ENCODE results near the gene PUS1. TPM values are rescaled to one million over a fixed set of nuclear protein-coding genes. Genes with fewer than 3 reads are reported as not detected.

PUS1 gene
- total RNA-seq, 1 donor from 2014 or later, result 19.9 TPM

GRCh38 chr12:131910302-131911027, 18.6 kb upstream of the PUS1 start:
- H3K27me3 ChIP-seq, result no peaks in the 10 kb centered on the region
- H3K4me1 ChIP-seq, result peaks cover 9% of the 10 kb centered on the region
- peaks cover 64% of the 10 kb centered on the region for H3K36me3 ChIP-seq
- TF ChIP-seq, protein P1, sequence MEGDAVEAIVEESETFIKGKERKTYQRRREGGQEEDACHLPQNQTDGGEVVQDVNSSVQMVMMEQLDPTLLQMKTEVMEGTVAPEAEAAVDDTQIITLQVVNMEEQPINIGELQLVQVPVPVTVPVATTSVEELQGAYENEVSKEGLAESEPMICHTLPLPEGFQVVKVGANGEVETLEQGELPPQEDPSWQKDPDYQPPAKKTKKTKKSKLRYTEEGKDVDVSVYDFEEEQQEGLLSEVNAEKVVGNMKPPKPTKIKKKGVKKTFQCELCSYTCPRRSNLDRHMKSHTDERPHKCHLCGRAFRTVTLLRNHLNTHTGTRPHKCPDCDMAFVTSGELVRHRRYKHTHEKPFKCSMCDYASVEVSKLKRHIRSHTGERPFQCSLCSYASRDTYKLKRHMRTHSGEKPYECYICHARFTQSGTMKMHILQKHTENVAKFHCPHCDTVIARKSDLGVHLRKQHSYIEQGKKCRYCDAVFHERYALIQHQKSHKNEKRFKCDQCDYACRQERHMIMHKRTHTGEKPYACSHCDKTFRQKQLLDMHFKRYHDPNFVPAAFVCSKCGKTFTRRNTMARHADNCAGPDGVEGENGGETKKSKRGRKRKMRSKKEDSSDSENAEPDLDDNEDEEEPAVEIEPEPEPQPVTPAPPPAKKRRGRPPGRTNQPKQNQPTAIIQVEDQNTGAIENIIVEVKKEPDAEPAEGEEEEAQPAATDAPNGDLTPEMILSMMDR (IDR thresholded peaks at IDR 0.05), result no peak
- no peak for DNase-seq
- H3K27ac ChIP-seq, result no peak overlapping the region
- no peaks in the 10 kb centered on the region for H3K9me3 ChIP-seq
- intact Hi-C loops (cut with DNase I), result no loop called here
- no peak overlapping the region for H3K4me3 ChIP-seq
- no peak for ATAC-seq

- Histone ChIP-seq H3K27ac (no peak overlapping the region), H3K4me1 (peaks cover 9% of the 10 kb centered on the region), H3K9me3 (no peaks in the 10 kb centered on the region), H3K36me3 (peaks cover 69% of the 10 kb centered on the region), H3K4me3 (no peak overlapping the region), H3K27me3 (no peaks in the 10 kb centered on the region)
- ATAC-seq (no peak), DNase-seq (no peak)
- intact Hi-C loops (cut with DNase I), result no loop called here
- TF ChIP-seq, protein P1 (IDR thresholded peaks at IDR 0.05), result no peak
Observed at GRCh38 chr12:131911028-131911650, 17.9 kb upstream of the PUS1 start.

DNA sequence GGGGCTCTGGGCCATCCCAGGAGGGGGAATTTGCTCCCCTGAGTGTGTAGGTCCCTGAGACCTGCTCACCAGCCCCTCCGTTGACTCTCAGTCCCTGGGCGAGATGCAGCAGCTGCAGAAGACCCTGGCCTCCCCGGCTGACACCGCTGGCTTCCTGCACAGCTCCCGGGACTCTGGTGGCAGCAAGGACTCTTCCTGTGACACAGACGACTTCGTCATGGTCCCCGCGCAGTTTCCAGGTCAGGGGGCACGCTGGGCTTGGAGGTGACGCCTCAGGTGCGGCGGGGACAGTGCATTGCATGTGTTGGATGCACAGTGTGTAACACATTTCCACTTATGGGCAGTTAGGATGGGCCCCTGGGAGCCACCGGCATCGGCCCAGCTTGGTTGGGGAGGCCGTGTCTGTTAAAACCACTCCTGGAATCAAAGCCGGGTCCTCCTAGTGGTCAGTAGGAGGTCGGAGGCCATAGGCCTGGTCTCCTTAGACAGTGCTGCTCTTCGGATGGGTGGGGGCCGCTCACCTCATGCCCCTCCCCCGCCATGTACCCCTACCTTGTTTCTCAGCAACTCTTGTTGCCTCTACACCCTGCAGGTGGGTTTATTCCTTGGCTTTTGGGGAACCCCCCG, 17.1 kb upstream of the PUS1 start:
- no peak for DNase-seq
- H3K4me1 ChIP-seq, result peaks cover 9% of the 10 kb centered on the region
- H3K36me3 ChIP-seq, result peaks cover 75% of the 10 kb centered on the region
- no peaks in the 10 kb centered on the region for H3K9me3 ChIP-seq
- intact Hi-C loops (cut with DNase I), result no loop called here
- H3K27ac ChIP-seq, result no peak overlapping the region
- TF ChIP-seq, protein P1 (IDR thresholded peaks at IDR 0.05), result no peak
- H3K4me3 ChIP-seq, result no peak overlapping the region
- ATAC-seq, result no peak
- no peaks in the 10 kb centered on the region for H3K27me3 ChIP-seq

DNA sequence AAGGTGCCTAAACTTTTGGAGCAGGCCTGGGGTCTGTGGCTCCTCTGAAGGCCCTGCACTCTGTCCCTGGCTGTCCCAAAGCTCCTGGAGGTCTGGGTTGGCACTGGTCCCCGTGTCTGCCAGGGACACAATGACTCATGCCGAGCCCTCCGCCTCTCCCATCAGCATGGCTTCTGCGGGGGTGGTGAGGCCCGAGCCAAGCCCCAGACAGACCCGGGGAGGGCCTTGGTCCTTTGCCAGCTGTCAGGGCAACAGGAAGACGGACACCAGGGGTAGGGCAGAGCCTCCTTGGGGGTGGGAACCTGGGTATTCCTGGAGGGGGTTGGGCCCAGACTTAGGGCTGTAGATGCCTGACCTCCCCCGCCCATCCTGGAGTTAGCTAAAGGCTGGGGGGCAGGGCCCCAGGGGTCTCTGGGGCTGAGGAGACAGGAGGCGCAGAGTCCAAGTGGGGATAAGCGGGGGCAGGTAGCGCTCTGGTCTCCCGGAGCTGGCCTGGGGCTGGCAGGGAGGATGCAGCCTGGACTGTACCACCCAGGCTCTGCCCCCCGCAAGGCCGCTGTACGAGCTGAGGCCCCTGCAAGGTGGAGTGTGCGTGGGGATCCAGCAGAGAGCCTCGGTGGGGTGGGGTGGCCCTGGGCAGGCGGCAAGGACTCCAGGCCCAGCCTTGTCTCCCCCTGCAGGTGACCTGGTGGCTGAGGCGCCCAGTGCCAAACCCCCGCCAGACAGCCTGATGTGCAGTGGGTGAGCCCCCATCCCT, 16.4 kb upstream of the PUS1 start:
- intact Hi-C loops (cut with DNase I), result no loop called here
- Histone ChIP-seq H3K36me3 (peaks cover 75% of the 10 kb centered on the region), H3K4me3 (no peak overlapping the region), H3K4me1 (peaks cover 9% of the 10 kb centered on the region), H3K9me3 (no peaks in the 10 kb centered on the region), H3K27ac (no peak overlapping the region), H3K27me3 (no peaks in the 10 kb centered on the region)
- DNase-seq, result no peak
- peak; percentile 14 for ATAC-seq
- TF ChIP-seq, protein P1 (IDR thresholded peaks at IDR 0.05), result no peak

- H3K4me1 ChIP-seq, result peaks cover 9% of the 10 kb centered on the region
- no peaks in the 10 kb centered on the region for H3K9me3 ChIP-seq
- DNase-seq (no peak), ATAC-seq (no peak)
- no peak overlapping the region for H3K4me3 ChIP-seq
- H3K27me3 ChIP-seq, result no peaks in the 10 kb centered on the region
- peaks cover 74% of the 10 kb centered on the region for H3K36me3 ChIP-seq
- no peak overlapping the region for H3K27ac ChIP-seq
- TF ChIP-seq, protein P1 (IDR thresholded peaks at IDR 0.05), result no peak
- intact Hi-C loops (cut with DNase I), result no loop called here
Observed at GRCh38 chr12:131913666-131914065, 15.4 kb upstream of the PUS1 start.
